Caco-2 (cell line): ENCODE data around the gene GCM1. TPM values are rescaled to one million over a fixed set of nuclear protein-coding genes. Genes with fewer than 3 reads are reported as not detected.

Source experiments
- BruUV-seq: library from RNA; stranded (reverse); fragments of 400-500 nt; replicated peaks from 2 replicates; lab custom pipeline; 2021; lab: Mats Ljungman, UMichigan
- CTCF ChIA-PET: fragments of 300-600 bp; sonication (Branson Sonifier 250); formaldehyde crosslinking; loops from one replicate; lab custom pipeline; 2022; ENCODE audit warnings: antibody characterized with exemption; lab: Charles Lee
- POLR2A ChIA-PET: fragments of 300-600 bp; sonication (Branson Sonifier 250); formaldehyde crosslinking; loops from one replicate; lab custom pipeline; 2022; ENCODE audit warnings: antibody characterized with exemption; lab: Charles Lee
- DNase-seq, 2 experiments: peaks; one replicate each; pipeline versions ENCODE4 v3.0.0 to v3.0.0-alpha.2; 2020 to 2022
- H3K27me3 ChIP-seq: replicated peaks from 2 replicates; pipeline ENCODE4 v1.6.0; 2011; ENCODE audit warnings: low read length; ENCODE audit not compliant: control insufficient read depth, insufficient read depth
- H3K36me3 ChIP-seq: 2 replicates; pipeline ENCODE4 v1.5.1; 2011; ENCODE audit warnings: low read length; ENCODE audit not compliant: control insufficient read depth, insufficient read depth
- H3K4me1 ChIP-seq: fragments of 250-450 bp; sonication (Bioruptor Pico); 2 replicates; pipeline ENCODE4 v1.5.1; 2020; ENCODE audit warnings: mild to moderate bottlenecking
- H3K4me3 ChIP-seq: 2 replicates; pipeline ENCODE4 v1.5.1; 2011; ENCODE audit warnings: low read depth, mild to moderate bottlenecking, control low read depth, low read length
- H3K9me3 ChIP-seq: fragments of 250-450 bp; sonication (Bioruptor Pico); 2 replicates; pipeline ENCODE4 v1.5.1; 2020; ENCODE audit warnings: mild to moderate bottlenecking, moderate library complexity
- H3K27ac Mint-ChIP-seq: one replicate; pipeline ENCODE4 v1.8.0; 2022; ENCODE audit warnings: mixed read lengths; ENCODE audit not compliant: unreplicated experiment
- H3K27me3 Mint-ChIP-seq: one replicate; pipeline ENCODE4 v1.8.0; 2022; ENCODE audit warnings: mixed read lengths; ENCODE audit not compliant: insufficient read depth, unreplicated experiment
- H3K36me3 Mint-ChIP-seq: one replicate; pipeline ENCODE4 v1.8.0; 2022; ENCODE audit warnings: mild to moderate bottlenecking, mixed read lengths; ENCODE audit not compliant: insufficient read depth, unreplicated experiment
- H3K4me1 Mint-ChIP-seq: one replicate; pipeline ENCODE4 v1.8.0; 2022; ENCODE audit warnings: low read depth, mixed read lengths; ENCODE audit not compliant: unreplicated experiment
- H3K4me3 Mint-ChIP-seq: one replicate; pipeline ENCODE4 v1.8.0; 2022; ENCODE audit warnings: mild to moderate bottlenecking, moderate library complexity, mixed read lengths; ENCODE audit not compliant: unreplicated experiment
- H3K9me3 Mint-ChIP-seq: one replicate; pipeline ENCODE4 v1.8.0; 2022; ENCODE audit warnings: mixed read lengths; ENCODE audit not compliant: unreplicated experiment
- CTCF ChIP-seq, 2 experiments: fragments of 200-600 bp in 1 of 2; IDR thresholded peaks; 1 replicate in 1 of 2; 2 replicates in 1 of 2; pipeline versions ENCODE4 v1.5.1 to v1.8.0; 2011 to 2022; ENCODE audit warnings: antibody characterized with exemption in 1 of 2, control low read depth in 1 of 2, inconsistent platforms in 1 of 2, low read depth in 1 of 2, low read length in 1 of 2, mild to moderate bottlenecking in 1 of 2, moderate library complexity in 1 of 2; ENCODE audit not compliant: insufficient read depth in 1 of 2, severe bottlenecking in 1 of 2, unreplicated experiment in 1 of 2
- intact Hi-C: fragments of 100-400 bp; cut with micrococcal nuclease; formaldehyde crosslinking; loops from one replicate; pipeline ENCODE4 v1.10.0; 2022; ENCODE audit not compliant: unreplicated experiment
- total RNA-seq: library from RNA; stranded (reverse); gene quantifications from 2 replicates; pipeline ENCODE4 v1.2.3, GENCODE V29; 2022

GCM1 gene
- total RNA-seq, 1 experiment from 2014 or later, result 0.79 TPM

- TF ChIP-seq CTCF (IDR thresholded peaks at IDR 0.05; ENCODE audit: insufficient read depth in 1 of 2, low read depth in 1 of 2, low read length in 1 of 2, severe bottlenecking in 1 of 2, unreplicated experiment in 1 of 2), result no peak
- BruUV-seq, result no TSS peak
- no peaks in the 10 kb centered on the region for H3K36me3 ChIP-seq
- H3K9me3 Mint-ChIP-seq, result peaks cover 14% of the 10 kb centered on the region
- no peak overlapping the region for H3K4me3 Mint-ChIP-seq
- H3K4me3 ChIP-seq, result no peak overlapping the region
- H3K4me1 Mint-ChIP-seq, result peaks cover 32% of the 10 kb centered on the region
- peak overlapping the region; percentile 79 for H3K27ac Mint-ChIP-seq
- intact Hi-C loops, result loop anchor here (2.0 to 5.0 kb wide), 2 partner anchors 22 to 35 kb away; partner anchors contain the start of gene GCM1
- peaks cover 38% of the 10 kb centered on the region for H3K4me1 ChIP-seq
- peak; percentile 28 to 61 for DNase-seq
- no peaks in the 10 kb centered on the region for H3K27me3 Mint-ChIP-seq
- peaks cover 9% of the 10 kb centered on the region; the same call in 1 of the 2 replicates for H3K9me3 ChIP-seq
- H3K27me3 ChIP-seq, result no peaks in the 10 kb centered on the region
- CTCF ChIA-PET, result interaction anchor here (0.6 to 0.8 kb wide), 3 partner anchors 19 to 270 kb away, joined by 3 to 6 read pairs (median 3); no protein-coding TSS in a partner anchor
- POLR2A ChIA-PET, result interaction anchor here (0.5 to 1.6 kb wide), 2 partner anchors 23 kb away, joined by 6 to 15 read pairs; no protein-coding TSS in a partner anchor
- no peaks in the 10 kb centered on the region for H3K36me3 Mint-ChIP-seq
Observed at GRCh38 chr6:53112404-53112803, 36.2 kb downstream of the GCM1 start.

GRCh38 chr6:53111865-53112264 is 36.8 kb downstream of the GCM1 start:
- peaks cover 32% of the 10 kb centered on the region for H3K4me1 Mint-ChIP-seq
- peak overlapping the region; percentile 79 for H3K27ac Mint-ChIP-seq
- no peaks in the 10 kb centered on the region for H3K27me3 Mint-ChIP-seq
- no peaks in the 10 kb centered on the region for H3K36me3 ChIP-seq
- POLR2A ChIA-PET, result interaction anchor here (1.6 kb wide), 1 partner anchor 23 kb away, joined by 6 read pairs; no protein-coding TSS in a partner anchor
- DNase-seq, result no peak
- no peak overlapping the region for H3K4me3 ChIP-seq
- TF ChIP-seq CTCF (IDR thresholded peaks at IDR 0.05; ENCODE audit: insufficient read depth in 1 of 2, low read depth in 1 of 2, low read length in 1 of 2, severe bottlenecking in 1 of 2, unreplicated experiment in 1 of 2), result no peak
- intact Hi-C loops, result loop anchor here (2.0 to 5.0 kb wide), 2 partner anchors 23 to 35 kb away; partner anchors contain the start of gene GCM1
- peaks cover 14% of the 10 kb centered on the region for H3K9me3 Mint-ChIP-seq
- no TSS peak for BruUV-seq
- no peaks in the 10 kb centered on the region for H3K27me3 ChIP-seq
- peaks cover 38% of the 10 kb centered on the region for H3K4me1 ChIP-seq
- peaks cover 9% of the 10 kb centered on the region; the same call in 1 of the 2 replicates for H3K9me3 ChIP-seq
- no peak overlapping the region for H3K4me3 Mint-ChIP-seq
- CTCF ChIA-PET, result interaction anchor here (0.6 to 0.8 kb wide), 3 partner anchors 19 to 270 kb away, joined by 3 to 6 read pairs (median 3); no protein-coding TSS in a partner anchor
- H3K36me3 Mint-ChIP-seq, result no peaks in the 10 kb centered on the region

- H3K9me3 ChIP-seq, result no peaks in the 10 kb centered on the region
- Mint-ChIP-seq H3K4me1 (peaks cover 32% of the 10 kb centered on the region), H3K27me3 (no peaks in the 10 kb centered on the region), H3K4me3 (no peak overlapping the region), H3K9me3 (no peaks in the 10 kb centered on the region), H3K36me3 (no peaks in the 10 kb centered on the region), H3K27ac (no peak overlapping the region)
- no peak overlapping the region for H3K4me3 ChIP-seq
- peaks cover 36% of the 10 kb centered on the region for H3K4me1 ChIP-seq
- POLR2A ChIA-PET, result no interaction called here
- CTCF ChIA-PET, result no interaction called here
- no peaks in the 10 kb centered on the region for H3K27me3 ChIP-seq
- no peaks in the 10 kb centered on the region for H3K36me3 ChIP-seq
- TF ChIP-seq CTCF (IDR thresholded peaks at IDR 0.05; ENCODE audit: insufficient read depth in 1 of 2, low read depth in 1 of 2, low read length in 1 of 2, severe bottlenecking in 1 of 2, unreplicated experiment in 1 of 2), result no peak
- no peak for DNase-seq
- intact Hi-C loops, result loop anchor here (5.0 to 10.0 kb wide), 2 partner anchors 38 to 185 kb away; partner anchors contain the start of gene GCM1
- BruUV-seq, result no TSS peak
Observed at GRCh38 chr6:53109612-53110011, 39.0 kb downstream of the GCM1 start.
